Measurements from ENCODE around the gene LPGAT1. TPM values are rescaled to one million over a fixed set of nuclear protein-coding genes. Genes with fewer than 3 reads are reported as not detected.
A peak's percentile ranks its signal among the peaks of the same experiment; 100 is the strongest.
"Not testable (repeated sequence)": the region's sequence is repeated elsewhere in the genome, so short reads cannot be mapped to it uniquely, and the experiment has no call there.

LPGAT1 gene
- total RNA-seq: 21.4 TPM

- peak within 1 kb of the TSS; percentile 83 to 84 (median 83) for H3K9ac ChIP-seq (ENCODE audit: low read depth in 1 of 3, low read length in 3 of 3)
- H3K27ac ChIP-seq (ENCODE audit: low read depth, low read length): peak within 1 kb of the TSS; percentile 69
- no peaks in the 10 kb centered on the region for H3K9me3 ChIP-seq (ENCODE audit: control insufficient read depth in 3 of 3, low read length in 3 of 3)
- H3K36me3 ChIP-seq (ENCODE audit: control insufficient read depth in 3 of 3, insufficient read depth in 3 of 3, low read length in 3 of 3): no peaks in the 10 kb centered on the region
- H3K27me3 ChIP-seq (ENCODE audit: control insufficient read depth in 3 of 3, insufficient read depth in 3 of 3, low read length in 3 of 3): no peaks in the 10 kb centered on the region
- peaks cover 9 to 13% (median 10%) of the 10 kb centered on the region in 3 donors for H3K4me1 ChIP-seq (ENCODE audit: control insufficient read depth in 3 of 3, insufficient read depth in 3 of 3, low read length in 3 of 3)
- peak within 1 kb of the TSS; percentile 76 to 81 (median 79) for H3K4me3 ChIP-seq (ENCODE audit: low read length in 3 of 3)
Observed at GRCh38 chr1:211830328-211831142, at the start of gene LPGAT1. Gene LPGAT1 (minus strand): TSS chr1:211830763. CDS start chr1:211829296, 1,467 bp downstream.

DNA sequence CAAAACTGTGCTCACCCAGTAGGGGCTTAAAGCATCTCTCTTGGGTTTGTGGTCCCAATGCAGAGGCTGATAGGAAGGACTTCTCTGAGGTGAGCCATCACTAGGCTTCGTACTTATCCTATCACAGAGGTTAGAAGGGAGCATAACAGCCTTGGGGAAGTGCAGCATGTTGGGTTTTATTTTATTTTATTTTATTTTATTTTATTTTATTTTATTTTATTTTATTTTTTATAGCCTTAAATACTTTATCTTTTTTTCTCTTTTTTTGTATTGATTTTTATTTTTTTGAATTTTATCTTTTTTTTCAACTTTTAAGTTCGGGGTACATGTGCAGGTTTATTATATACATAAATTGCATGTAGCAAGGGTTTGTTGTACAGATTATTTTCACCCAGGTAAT is 48.9 kb upstream of the LPGAT1 start:
- peaks cover 0 to 3% (median 2%) of the 10 kb centered on the region in 3 donors for H3K9me3 ChIP-seq (ENCODE audit: control insufficient read depth in 3 of 3, low read length in 3 of 3)
- no peak overlapping the region for H3K9ac ChIP-seq (ENCODE audit: low read depth in 1 of 3, low read length in 3 of 3)
- H3K27ac ChIP-seq (ENCODE audit: low read depth, low read length): no peak overlapping the region
- H3K4me1 ChIP-seq (ENCODE audit: control insufficient read depth in 3 of 3, insufficient read depth in 3 of 3, low read length in 3 of 3): peaks cover 0 to 5% (median 0%) of the 10 kb centered on the region in 3 donors
- H3K36me3 ChIP-seq (ENCODE audit: control insufficient read depth in 3 of 3, insufficient read depth in 3 of 3, low read length in 3 of 3): no peaks in the 10 kb centered on the region
- H3K27me3 ChIP-seq (ENCODE audit: control insufficient read depth in 3 of 3, insufficient read depth in 3 of 3, low read length in 3 of 3): no peaks in the 10 kb centered on the region
- no peak overlapping the region for H3K4me3 ChIP-seq (ENCODE audit: low read length in 3 of 3)

DNA sequence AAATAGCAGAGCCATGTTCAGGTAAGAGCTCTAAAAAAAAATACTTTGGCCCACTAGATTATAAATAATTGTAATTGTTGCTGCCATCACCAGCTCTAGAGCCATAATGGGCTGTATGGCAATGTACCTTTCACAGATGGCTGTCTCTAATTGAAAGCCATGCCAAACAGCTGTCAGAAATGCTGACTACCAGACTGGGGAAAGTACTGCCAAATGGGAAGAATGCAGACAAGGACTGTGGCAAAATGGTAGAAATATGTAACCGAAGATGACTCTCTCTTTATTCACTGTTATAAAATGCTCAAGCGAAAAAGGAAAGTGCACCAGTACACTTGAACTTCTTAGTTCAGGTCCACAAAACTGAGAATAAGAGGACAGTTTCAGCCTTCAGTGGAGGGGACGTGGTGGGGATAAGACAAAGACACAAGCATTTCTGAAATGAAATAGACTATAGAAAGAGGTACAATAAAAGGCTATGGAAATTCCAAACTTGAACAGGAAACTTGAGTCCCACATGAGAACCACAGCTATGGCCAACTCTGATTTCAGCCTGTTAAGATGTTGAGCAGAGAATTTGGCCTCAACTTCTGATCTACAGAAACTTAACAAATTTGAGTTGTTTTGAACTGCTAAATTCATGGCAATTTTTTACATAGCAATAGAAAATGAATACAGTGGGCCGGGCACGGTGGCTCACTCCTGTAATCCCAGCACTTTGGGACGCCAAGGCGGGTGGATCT is 46.5 kb upstream of the LPGAT1 start:
- H3K9me3 ChIP-seq (ENCODE audit: control insufficient read depth in 3 of 3, low read length in 3 of 3): peaks cover 0 to 3% (median 2%) of the 10 kb centered on the region in 3 donors
- peaks cover 0 to 5% (median 0%) of the 10 kb centered on the region in 3 donors for H3K4me1 ChIP-seq (ENCODE audit: control insufficient read depth in 3 of 3, insufficient read depth in 3 of 3, low read length in 3 of 3)
- no peak overlapping the region for H3K27ac ChIP-seq (ENCODE audit: low read depth, low read length)
- H3K4me3 ChIP-seq (ENCODE audit: low read length in 3 of 3): no peak overlapping the region
- no peaks in the 10 kb centered on the region for H3K36me3 ChIP-seq (ENCODE audit: control insufficient read depth in 3 of 3, insufficient read depth in 3 of 3, low read length in 3 of 3)
- no peak overlapping the region for H3K9ac ChIP-seq (ENCODE audit: low read depth in 1 of 3, low read length in 3 of 3)
- no peaks in the 10 kb centered on the region for H3K27me3 ChIP-seq (ENCODE audit: control insufficient read depth in 3 of 3, insufficient read depth in 3 of 3, low read length in 3 of 3)

GRCh38 chr1:211875541-211875940 is 45.0 kb upstream of the LPGAT1 start:
- Histone ChIP-seq H3K27me3 (ENCODE audit: control insufficient read depth in 3 of 3, insufficient read depth in 3 of 3, low read length in 3 of 3) (no peaks in the 10 kb centered on the region), H3K4me3 (ENCODE audit: low read length in 3 of 3) (no peak overlapping the region), H3K9ac (ENCODE audit: low read depth in 1 of 3, low read length in 3 of 3) (no peak overlapping the region), H3K4me1 (ENCODE audit: control insufficient read depth in 3 of 3, insufficient read depth in 3 of 3, low read length in 3 of 3) (peaks cover 0 to 5% (median 0%) of the 10 kb centered on the region in 3 donors), H3K9me3 (ENCODE audit: control insufficient read depth in 3 of 3, low read length in 3 of 3) (peaks cover 0 to 2% (median 0%) of the 10 kb centered on the region in 3 donors), H3K36me3 (ENCODE audit: control insufficient read depth in 3 of 3, insufficient read depth in 3 of 3, low read length in 3 of 3) (no peaks in the 10 kb centered on the region), H3K27ac (ENCODE audit: low read depth, low read length) (no peak overlapping the region)

GRCh38 chr1:211874521-211875347 is 44.2 kb upstream of the LPGAT1 start:
- Histone ChIP-seq H3K36me3 (ENCODE audit: control insufficient read depth in 3 of 3, insufficient read depth in 3 of 3, low read length in 3 of 3) (no peaks in the 10 kb centered on the region), H3K27ac (ENCODE audit: low read depth, low read length) (no peak overlapping the region), H3K9me3 (ENCODE audit: control insufficient read depth in 3 of 3, low read length in 3 of 3) (peaks cover 0 to 2% (median 0%) of the 10 kb centered on the region in 3 donors), H3K4me3 (ENCODE audit: low read length in 3 of 3) (no peak overlapping the region), H3K27me3 (ENCODE audit: control insufficient read depth in 3 of 3, insufficient read depth in 3 of 3, low read length in 3 of 3) (no peaks in the 10 kb centered on the region), H3K4me1 (ENCODE audit: control insufficient read depth in 3 of 3, insufficient read depth in 3 of 3, low read length in 3 of 3) (peaks cover 0 to 5% (median 0%) of the 10 kb centered on the region in 3 donors), H3K9ac (ENCODE audit: low read depth in 1 of 3, low read length in 3 of 3) (no peak overlapping the region)

DNA sequence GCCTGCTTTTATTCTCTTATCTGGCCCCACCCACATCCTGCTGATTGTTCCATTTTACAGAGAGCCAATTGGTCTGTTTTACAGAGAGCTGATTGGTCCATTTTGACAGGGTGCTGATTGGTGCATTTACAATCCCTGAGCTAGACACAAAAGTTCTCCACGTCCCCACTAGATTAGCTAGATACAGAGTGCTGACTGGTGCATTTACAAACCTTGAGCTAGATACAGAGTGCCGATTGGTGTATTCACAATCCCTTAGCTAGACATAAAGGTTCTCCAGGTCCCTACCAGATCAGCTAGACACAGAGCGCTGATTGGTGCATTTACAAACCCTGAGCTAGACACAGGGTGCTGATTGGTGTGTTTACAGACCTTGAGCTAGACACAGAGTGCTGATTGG is 43.2 kb upstream of the LPGAT1 start:
- H3K27me3 ChIP-seq (ENCODE audit: control insufficient read depth in 3 of 3, insufficient read depth in 3 of 3, low read length in 3 of 3); H3K9ac ChIP-seq (ENCODE audit: low read depth in 1 of 3, low read length in 3 of 3); H3K36me3 ChIP-seq (ENCODE audit: control insufficient read depth in 3 of 3, insufficient read depth in 3 of 3, low read length in 3 of 3); H3K4me1 ChIP-seq (ENCODE audit: control insufficient read depth in 3 of 3, insufficient read depth in 3 of 3, low read length in 3 of 3); H3K9me3 ChIP-seq (ENCODE audit: control insufficient read depth in 3 of 3, low read length in 3 of 3); H3K4me3 ChIP-seq (ENCODE audit: low read length in 3 of 3); H3K27ac ChIP-seq (ENCODE audit: low read depth, low read length): not testable (repeated sequence)

GRCh38 chr1:211870156-211870555 is 39.6 kb upstream of the LPGAT1 start:
- peaks cover 0 to 3% (median 0%) of the 10 kb centered on the region in 3 donors for H3K9me3 ChIP-seq (ENCODE audit: control insufficient read depth in 3 of 3, low read length in 3 of 3)
- no peak overlapping the region for H3K9ac ChIP-seq (ENCODE audit: low read depth in 1 of 3, low read length in 3 of 3)
- no peaks in the 10 kb centered on the region for H3K36me3 ChIP-seq (ENCODE audit: control insufficient read depth in 3 of 3, insufficient read depth in 3 of 3, low read length in 3 of 3)
- H3K27ac ChIP-seq (ENCODE audit: low read depth, low read length): no peak overlapping the region
- H3K27me3 ChIP-seq (ENCODE audit: control insufficient read depth in 3 of 3, insufficient read depth in 3 of 3, low read length in 3 of 3): no peaks in the 10 kb centered on the region
- peaks cover 0 to 5% (median 0%) of the 10 kb centered on the region in 3 donors for H3K4me1 ChIP-seq (ENCODE audit: control insufficient read depth in 3 of 3, insufficient read depth in 3 of 3, low read length in 3 of 3)
- H3K4me3 ChIP-seq (ENCODE audit: low read length in 3 of 3): no peak overlapping the region

- H3K27ac ChIP-seq (ENCODE audit: low read depth, low read length): no peak overlapping the region
- peaks cover 0 to 3% (median 0%) of the 10 kb centered on the region in 3 donors for H3K9me3 ChIP-seq (ENCODE audit: control insufficient read depth in 3 of 3, low read length in 3 of 3)
- H3K9ac ChIP-seq (ENCODE audit: low read depth in 1 of 3, low read length in 3 of 3): no peak overlapping the region
- H3K27me3 ChIP-seq (ENCODE audit: control insufficient read depth in 3 of 3, insufficient read depth in 3 of 3, low read length in 3 of 3): no peaks in the 10 kb centered on the region
- no peaks in the 10 kb centered on the region for H3K4me1 ChIP-seq (ENCODE audit: control insufficient read depth in 3 of 3, insufficient read depth in 3 of 3, low read length in 3 of 3)
- no peaks in the 10 kb centered on the region for H3K36me3 ChIP-seq (ENCODE audit: control insufficient read depth in 3 of 3, insufficient read depth in 3 of 3, low read length in 3 of 3)
- no peak overlapping the region for H3K4me3 ChIP-seq (ENCODE audit: low read length in 3 of 3)
Observed at GRCh38 chr1:211865180-211865579, 34.6 kb upstream of the LPGAT1 start.

- Histone ChIP-seq H3K27me3 (ENCODE audit: control insufficient read depth in 3 of 3, insufficient read depth in 3 of 3, low read length in 3 of 3) (no peaks in the 10 kb centered on the region), H3K36me3 (ENCODE audit: control insufficient read depth in 3 of 3, insufficient read depth in 3 of 3, low read length in 3 of 3) (no peaks in the 10 kb centered on the region), H3K4me3 (ENCODE audit: low read length in 3 of 3) (no peak overlapping the region), H3K9ac (ENCODE audit: low read depth in 1 of 3, low read length in 3 of 3) (no peak overlapping the region), H3K4me1 (ENCODE audit: control insufficient read depth in 3 of 3, insufficient read depth in 3 of 3, low read length in 3 of 3) (no peaks in the 10 kb centered on the region), H3K9me3 (ENCODE audit: control insufficient read depth in 3 of 3, low read length in 3 of 3) (no peaks in the 10 kb centered on the region), H3K27ac (ENCODE audit: low read depth, low read length) (no peak overlapping the region)
Observed at GRCh38 chr1:211859405-211859804, 28.8 kb upstream of the LPGAT1 start.
